ENCODE data around the gene PEBP1.

The PEBP1 gene

DNA sequence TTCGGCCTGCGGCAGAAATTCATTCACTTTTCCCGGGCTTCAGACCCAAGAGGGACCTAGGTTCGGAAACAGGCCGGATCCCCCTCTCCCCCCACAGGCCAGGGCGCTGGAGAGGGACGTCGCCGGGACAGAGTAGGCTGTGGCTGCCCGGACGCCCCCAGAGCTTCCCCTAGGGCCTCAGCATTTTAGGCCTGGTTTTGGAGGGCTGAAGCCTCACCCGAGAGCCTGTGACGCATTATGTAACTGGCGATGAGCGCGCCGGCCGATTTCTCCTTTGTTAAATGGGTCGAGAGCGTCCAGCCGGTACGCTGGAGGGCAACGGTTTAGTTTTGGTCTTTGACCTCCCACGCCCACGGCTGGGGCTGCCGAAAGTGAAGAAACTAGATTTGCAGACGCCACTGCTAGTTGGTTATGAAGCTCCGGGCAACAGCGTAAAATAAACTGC is 657 bp downstream of the PEBP1 start:
- peak; percentile 53 for DNase-seq (ENCODE audit: low spot score)

GRCh38 chr12:118137148-118137678 is 1.3 kb downstream of the PEBP1 start:
- DNase-seq (ENCODE audit: low spot score): no peak

- DNase-seq (ENCODE audit: low spot score): no peak
These were observed 4.9 kb downstream of the PEBP1 start for GRCh38 chr12:118140825-118141224.

DNA sequence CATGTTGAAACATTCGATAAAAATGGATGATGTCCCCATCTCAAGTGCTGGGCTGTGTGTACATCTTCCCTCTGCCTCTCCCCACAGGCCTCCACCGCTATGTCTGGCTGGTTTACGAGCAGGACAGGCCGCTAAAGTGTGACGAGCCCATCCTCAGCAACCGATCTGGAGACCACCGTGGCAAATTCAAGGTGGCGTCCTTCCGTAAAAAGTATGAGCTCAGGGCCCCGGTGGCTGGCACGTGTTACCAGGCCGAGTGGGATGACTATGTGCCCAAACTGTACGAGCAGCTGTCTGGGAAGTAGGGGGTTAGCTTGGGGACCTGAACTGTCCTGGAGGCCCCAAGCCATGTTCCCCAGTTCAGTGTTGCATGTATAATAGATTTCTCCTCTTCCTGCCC is 8.6 kb downstream of the PEBP1 start:
- no peak for DNase-seq (ENCODE audit: low spot score)

GRCh38 chr12:118145113-118145797 is 9.3 kb downstream of the PEBP1 start:
- DNase-seq (ENCODE audit: low spot score): no peak

DNA sequence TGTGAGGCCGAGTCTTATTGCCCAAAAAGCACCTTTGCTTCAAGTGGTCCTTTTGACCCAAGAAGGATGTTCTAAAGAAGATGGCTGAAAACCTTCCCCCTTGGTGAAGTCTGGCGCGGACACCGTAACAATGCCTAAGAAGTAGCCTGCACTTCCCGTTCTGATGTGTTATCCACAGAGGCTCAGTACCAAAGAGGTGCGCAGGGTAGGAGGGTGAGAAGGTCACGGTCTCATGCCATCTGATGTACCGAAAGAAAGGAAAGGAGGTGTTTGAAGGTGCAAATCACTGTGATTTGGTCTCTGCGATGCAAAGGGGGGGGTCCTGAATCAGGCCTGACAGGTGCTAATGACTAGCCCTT is 9.9 kb downstream of the PEBP1 start:
- no peak for DNase-seq (ENCODE audit: low spot score)

- no peak for DNase-seq (ENCODE audit: low spot score)
These were observed 12.4 kb downstream of the PEBP1 start for GRCh38 chr12:118148287-118148686.

GRCh38 chr12:118150625-118151024 is 14.7 kb downstream of the PEBP1 start:
- DNase-seq (ENCODE audit: low spot score): no peak

DNA sequence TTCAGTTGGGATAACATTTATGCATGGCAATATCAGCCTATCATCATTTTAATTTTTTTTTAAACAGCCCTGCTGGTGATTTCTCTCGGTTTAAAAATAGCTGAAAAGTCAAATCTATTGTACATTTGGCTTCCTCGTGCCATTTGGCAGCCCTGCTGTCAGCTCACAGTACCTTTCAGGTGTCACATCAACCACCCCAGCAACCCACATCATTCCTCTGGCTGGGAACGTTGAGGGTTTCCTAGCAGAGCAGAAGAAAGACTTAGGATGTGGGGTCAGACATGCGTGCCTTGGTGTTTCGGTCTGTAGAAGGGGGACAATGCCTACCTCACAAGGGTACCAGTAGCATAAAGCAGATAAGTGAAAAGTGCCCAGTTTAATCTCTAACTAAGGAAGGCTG is 15.8 kb downstream of the PEBP1 start:
- DNase-seq (ENCODE audit: low spot score): no peak

DNA sequence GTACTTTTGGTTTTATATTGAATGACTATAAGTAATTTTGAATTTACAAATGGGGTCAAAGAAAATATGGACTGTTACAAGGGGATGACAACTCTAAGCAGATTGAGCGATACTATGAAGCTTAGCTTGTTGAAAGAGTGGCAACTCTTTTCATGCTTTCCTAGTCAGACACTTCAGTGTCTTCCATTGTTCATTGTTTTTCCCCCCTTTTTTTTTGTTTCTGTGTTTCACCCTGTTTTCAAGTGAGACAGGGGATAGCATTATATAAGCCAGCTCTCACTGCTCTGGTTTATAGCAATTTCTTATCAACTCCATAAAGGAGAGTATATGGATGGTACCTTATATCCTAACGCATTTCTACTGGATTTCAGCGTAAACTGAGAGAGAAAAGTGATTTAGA is 24.6 kb downstream of the PEBP1 start:
- DNase-seq (ENCODE audit: low spot score): no peak

DNA sequence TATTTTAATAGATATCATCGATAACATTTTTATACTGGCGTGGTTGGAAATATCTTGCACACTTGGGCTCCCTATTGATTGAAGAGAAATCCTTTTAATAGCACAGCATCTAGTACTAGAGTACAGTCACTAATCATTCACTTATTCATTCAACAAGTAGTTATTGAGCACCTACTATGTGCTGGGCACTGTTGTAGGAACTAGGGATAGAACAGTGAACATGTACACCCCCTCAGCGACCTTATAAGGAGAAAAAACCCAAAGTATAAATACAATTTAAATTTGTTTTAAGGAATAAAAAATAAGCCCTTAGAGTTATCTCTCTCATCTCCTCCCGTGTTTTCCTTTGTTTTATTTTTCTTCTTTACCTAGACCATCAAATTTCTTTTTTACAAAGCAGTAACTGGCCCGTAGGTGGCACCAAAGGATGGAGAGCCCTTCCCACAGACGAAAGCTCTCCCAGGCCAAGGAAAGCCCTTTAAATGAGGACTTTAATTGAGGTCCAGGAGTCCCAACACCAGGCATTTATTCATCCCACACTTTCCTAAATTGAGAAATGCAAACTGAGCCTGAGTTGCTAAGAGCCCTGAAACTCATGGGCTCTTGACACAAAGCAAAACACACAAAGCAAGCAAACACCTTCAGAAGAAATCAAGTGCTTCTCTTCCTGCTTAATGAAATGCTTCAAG is 29.0 kb downstream of the PEBP1 start:
- DNase-seq (ENCODE audit: low spot score): peak; percentile 37

DNA sequence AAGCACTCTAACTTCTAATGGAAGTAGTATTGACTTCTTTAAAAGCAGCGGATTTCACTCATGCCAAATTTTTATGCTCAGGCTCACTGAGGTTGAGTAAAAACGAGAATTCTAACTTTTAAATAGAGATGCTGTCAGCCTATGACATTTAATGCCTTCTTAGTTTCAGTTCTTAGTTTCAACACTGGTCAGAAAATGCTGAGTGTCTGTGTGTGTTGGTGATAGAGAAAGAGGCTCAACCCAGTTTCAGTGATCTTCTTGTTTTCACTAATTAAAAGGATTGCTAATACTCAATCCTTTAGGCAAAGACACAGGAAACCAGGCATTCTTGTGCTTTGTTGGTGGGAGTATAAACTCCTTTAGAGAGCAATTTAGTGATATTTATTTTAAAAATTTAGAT is 31.0 kb downstream of the PEBP1 start:
- no peak for DNase-seq (ENCODE audit: low spot score)

- DNase-seq (ENCODE audit: low spot score): no peak
These were observed 40.0 kb downstream of the PEBP1 start for GRCh38 chr12:118175823-118176447.

- DNase-seq (ENCODE audit: low spot score): no peak
These were observed 47.2 kb downstream of the PEBP1 start for GRCh38 chr12:118183155-118183554.

- DNase-seq (ENCODE audit: low spot score): peak; percentile 7
These were observed 47.8 kb downstream of the PEBP1 start for GRCh38 chr12:118183711-118184110.

DNA sequence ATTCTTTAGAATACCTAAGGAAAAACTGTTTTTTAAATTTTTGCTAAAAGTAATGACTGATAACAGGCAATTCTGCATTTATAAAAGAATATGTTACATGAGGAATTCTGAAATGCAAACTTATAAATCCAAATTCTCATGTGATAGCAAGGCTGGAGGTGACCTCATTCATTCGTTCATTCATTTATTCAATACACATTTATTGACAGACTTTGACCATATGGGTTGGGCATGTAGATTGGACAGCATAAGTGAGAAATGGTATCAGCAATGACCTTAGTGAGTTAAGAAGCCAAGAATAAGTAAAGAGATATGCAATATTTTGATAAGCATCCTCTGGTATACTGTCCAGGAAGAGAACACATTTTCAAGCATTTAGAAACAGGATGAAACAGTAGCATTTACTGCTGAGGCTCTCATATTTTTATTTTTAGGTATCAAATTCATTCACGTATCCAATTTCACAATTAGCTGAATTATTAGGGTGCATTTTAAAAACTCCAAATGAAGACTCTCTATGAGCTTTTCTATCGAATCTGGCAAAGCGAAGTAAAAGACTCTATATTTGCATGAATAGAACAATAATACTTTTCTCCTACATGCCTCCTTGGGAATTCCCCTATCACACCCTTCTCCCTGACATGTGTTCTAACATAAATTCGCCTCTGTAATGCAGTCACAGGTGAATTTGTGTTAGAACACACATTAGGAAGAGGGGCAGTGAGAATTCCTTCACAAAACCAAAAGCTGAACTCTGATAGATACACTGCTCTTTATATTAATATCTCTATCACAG is 49.9 kb downstream of the PEBP1 start:
- DNase-seq (ENCODE audit: low spot score): no peak

- no peak for DNase-seq (ENCODE audit: low spot score)
These were observed 52.0 kb downstream of the PEBP1 start for GRCh38 chr12:118187751-118188435.

DNA sequence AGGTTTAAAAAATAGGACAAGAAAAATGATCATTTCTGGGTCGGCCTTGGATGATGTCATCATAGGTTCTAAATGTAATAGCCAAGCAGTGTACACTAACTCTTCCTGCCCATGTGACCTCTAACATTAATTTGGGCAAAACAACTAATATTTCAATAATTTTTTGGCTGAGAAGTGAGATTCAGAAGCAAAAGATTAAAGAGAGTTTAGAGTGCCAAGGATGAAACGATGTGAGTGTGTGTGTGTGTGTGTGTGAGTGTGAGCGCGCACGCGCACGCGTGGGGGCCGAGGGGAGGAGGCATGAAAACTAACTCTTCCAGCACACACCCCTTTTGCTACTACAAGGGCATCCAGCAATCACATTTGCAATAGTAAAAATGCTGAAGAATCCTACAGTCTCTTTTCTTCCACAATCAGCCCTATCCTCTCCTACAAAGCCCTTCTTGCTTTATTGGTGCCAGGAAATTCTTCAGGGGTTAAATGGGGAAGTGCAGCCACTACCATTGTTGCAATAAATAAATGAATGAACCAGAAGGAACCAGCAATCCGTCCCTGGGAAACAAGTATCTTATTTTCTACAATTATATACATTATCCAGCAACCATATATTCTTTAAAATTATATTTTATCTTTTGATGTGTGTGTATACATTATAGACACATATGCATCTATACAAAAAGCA is 52.9 kb downstream of the PEBP1 start:
- peak; percentile 24 for DNase-seq (ENCODE audit: low spot score)

DNA sequence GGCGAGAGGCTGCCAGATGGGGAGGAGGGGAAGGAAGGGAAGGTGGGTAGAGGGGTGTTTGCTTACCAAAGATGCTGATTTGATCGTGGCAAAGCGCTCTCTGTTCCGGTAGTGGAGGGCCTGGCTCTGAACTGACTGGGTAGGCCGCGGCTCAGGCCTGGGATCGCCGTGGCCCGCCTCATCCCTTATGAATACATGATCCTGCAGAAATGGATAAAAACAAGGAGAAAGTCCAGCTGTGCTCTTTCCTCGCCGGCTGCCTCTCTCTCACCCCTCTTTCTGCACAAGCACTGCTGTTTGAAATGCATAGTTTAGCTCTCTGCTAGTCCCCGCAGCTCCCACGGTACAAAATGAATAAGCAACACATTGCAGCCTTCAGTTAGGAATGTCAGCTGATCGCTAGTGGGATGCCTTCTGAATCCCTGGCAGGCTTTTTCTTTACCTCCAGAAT is 53.8 kb downstream of the PEBP1 start:
- DNase-seq (ENCODE audit: low spot score): peak; percentile 38

DNA sequence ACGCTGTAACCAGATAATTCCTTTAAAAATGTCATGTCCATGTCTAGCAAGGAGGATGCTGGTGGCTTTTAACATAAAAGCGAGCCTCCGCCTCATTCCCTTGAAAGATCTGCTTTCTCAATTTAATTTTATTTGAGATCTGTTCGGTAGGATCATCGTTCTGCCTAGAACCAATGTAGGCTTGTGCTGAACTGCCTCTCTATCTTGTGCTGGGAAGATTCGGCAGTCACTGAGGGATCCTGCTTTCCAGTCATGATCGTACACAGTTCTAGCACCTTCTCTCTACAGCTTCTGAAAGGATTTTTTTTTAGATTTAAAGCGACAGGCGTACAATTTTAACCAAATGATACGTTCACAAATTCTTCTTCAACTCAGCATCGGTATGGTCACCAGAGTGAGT is 54.3 kb downstream of the PEBP1 start:
- peak; percentile 26 for DNase-seq (ENCODE audit: low spot score)

DNA sequence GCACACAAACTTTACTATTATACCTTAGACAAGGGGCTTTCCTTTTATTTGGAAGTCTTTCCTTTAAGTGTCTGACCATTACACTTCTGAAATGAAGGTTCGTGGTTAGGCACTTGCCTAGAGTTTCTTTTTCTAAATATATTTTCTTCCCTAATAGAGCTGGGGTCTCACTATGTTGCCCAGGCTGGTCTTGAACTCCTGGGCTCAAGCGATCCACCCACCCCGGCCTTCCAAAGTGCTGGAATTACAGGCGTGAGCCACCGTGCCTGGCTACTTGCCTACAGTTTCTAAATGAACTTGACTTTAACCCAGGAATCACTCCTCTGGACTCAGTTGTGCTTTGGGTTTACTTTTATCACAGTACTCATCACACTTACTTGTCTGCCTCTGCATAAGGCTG is 57.6 kb downstream of the PEBP1 start:
- no peak for DNase-seq (ENCODE audit: low spot score)
